ENCODE data around the gene GFPT2. TPM values are rescaled to one million over a fixed set of nuclear protein-coding genes. Genes with fewer than 3 reads are reported as not detected.
A peak's percentile ranks its signal among the peaks of the same experiment; 100 is the strongest.

Gene GFPT2
- total RNA-seq, 2 donors from 2014 or later, result 3.9 to 17.5 TPM

GRCh38 chr5:180294913-180295555, 58.1 kb downstream of the GFPT2 start:
- H3K27me3 ChIP-seq, result no peaks in the 10 kb centered on the region
- no peak for TF ChIP-seq CTCF (IDR thresholded peaks at IDR 0.05)
- H3K27ac ChIP-seq, result no peak overlapping the region
- peaks cover 25% of the 10 kb centered on the region for H3K4me1 ChIP-seq
- no peak for DNase-seq
- H3K4me3 ChIP-seq, result no peak overlapping the region
- intact Hi-C loops (cut with DNase I), result no loop called here
- ATAC-seq, result no peak
- WGBS, 2 donors, result 82 to 89% methylated on average over 10 of the region's 10 CpGs
- H3K9me3 ChIP-seq, result no peaks in the 10 kb centered on the region
- H3K36me3 ChIP-seq (replicated peaks in 1 of 2; ENCODE audit: insufficient read depth in 1 of 2, low read depth in 2 of 2), result no peaks in the 10 kb centered on the region

GRCh38 chr5:180294411-180294810, 58.7 kb downstream of the GFPT2 start:
- 81 to 82% methylated on average over 5 to 7 of the region's 7 CpGs for WGBS, 2 donors
- Histone ChIP-seq H3K27me3 (no peaks in the 10 kb centered on the region), H3K27ac (peak overlapping the region in 1 of 4 donors; percentile 90), H3K4me1 (peaks cover 31% of the 10 kb centered on the region), H3K4me3 (no peak overlapping the region), H3K9me3 (no peaks in the 10 kb centered on the region), H3K36me3 (replicated peaks in 1 of 2; ENCODE audit: insufficient read depth in 1 of 2, low read depth in 2 of 2) (no peaks in the 10 kb centered on the region)
- no peak for DNase-seq
- intact Hi-C loops (cut with DNase I), result no loop called here
- ATAC-seq, result no peak
- no peak for TF ChIP-seq CTCF (IDR thresholded peaks at IDR 0.05)
- TF ChIP-seq POLR2A (IDR thresholded peaks at IDR 0.05), result no peak

- WGBS, 2 donors, result 1 to 2% methylated on average over 10 to 96 of the region's 122 CpGs
- intact Hi-C loops (cut with DNase I), result no loop called here
These were observed 60.9 kb downstream of the GFPT2 start, which contains the start of gene MAPK9 for GRCh38 chr5:180291943-180292831. Gene MAPK9 (minus strand): TSS chr5:180292083. CDS start chr5:180280561, 11,522 bp downstream.

GRCh38 chr5:180291234-180291940, 61.7 kb downstream of the GFPT2 start:
- Histone ChIP-seq H3K27ac (peak overlapping the region; percentile 87 to 96 (median 90)), H3K36me3 (replicated peaks in 1 of 2; ENCODE audit: insufficient read depth in 1 of 2, low read depth in 2 of 2) (no peaks in the 10 kb centered on the region), H3K4me3 (peak overlapping the region; percentile 50 to 59), H3K9me3 (no peaks in the 10 kb centered on the region), H3K27me3 (no peaks in the 10 kb centered on the region), H3K4me1 (peaks cover 62% of the 10 kb centered on the region)
- WGBS, 2 donors, result 0% methylated on average over 5 to 42 of the region's 68 CpGs
- TF ChIP-seq POLR2A (IDR thresholded peaks at IDR 0.05) (no peak), CTCF (IDR thresholded peaks at IDR 0.05) (no peak)
- DNase-seq (peak; percentile 22 to 54 (median 34)), ATAC-seq (peak; percentile 43)
- intact Hi-C loops (cut with DNase I), result no loop called here

More at GRCh38 chr5:180291943-180292831, 60.9 kb downstream of the GFPT2 start, which contains the start of gene MAPK9:
- Histone ChIP-seq H3K27me3 (no peaks in the 10 kb centered on the region), H3K9me3 (no peaks in the 10 kb centered on the region), H3K4me1 (peaks cover 54% of the 10 kb centered on the region), H3K27ac (peak within 1 kb of the TSS; percentile 89 to 96 (median 93)), H3K4me3 (peak within 1 kb of the TSS; percentile 83 to 89), H3K36me3 (replicated peaks in 1 of 2; ENCODE audit: insufficient read depth in 1 of 2, low read depth in 2 of 2) (no peaks in the 10 kb centered on the region)
- ATAC-seq, result peak; percentile 85
- DNase-seq, result peak; percentile 83 to 89 (median 85)
- TF ChIP-seq CTCF (IDR thresholded peaks at IDR 0.05) (peak in 1 of 7 experiments; percentile 1), POLR2A (IDR thresholded peaks at IDR 0.05) (peak; percentile 54 to 72 (median 57))
